T-helper 22 cell (primary cell): ENCODE data around the gene SERPINA1.

Experiments
- DNase-seq: peaks from one replicate; pipeline ENCODE4 v3.0.0-alpha.2; 2020; ENCODE audit warnings: low read depth

The SERPINA1 gene

DNA sequence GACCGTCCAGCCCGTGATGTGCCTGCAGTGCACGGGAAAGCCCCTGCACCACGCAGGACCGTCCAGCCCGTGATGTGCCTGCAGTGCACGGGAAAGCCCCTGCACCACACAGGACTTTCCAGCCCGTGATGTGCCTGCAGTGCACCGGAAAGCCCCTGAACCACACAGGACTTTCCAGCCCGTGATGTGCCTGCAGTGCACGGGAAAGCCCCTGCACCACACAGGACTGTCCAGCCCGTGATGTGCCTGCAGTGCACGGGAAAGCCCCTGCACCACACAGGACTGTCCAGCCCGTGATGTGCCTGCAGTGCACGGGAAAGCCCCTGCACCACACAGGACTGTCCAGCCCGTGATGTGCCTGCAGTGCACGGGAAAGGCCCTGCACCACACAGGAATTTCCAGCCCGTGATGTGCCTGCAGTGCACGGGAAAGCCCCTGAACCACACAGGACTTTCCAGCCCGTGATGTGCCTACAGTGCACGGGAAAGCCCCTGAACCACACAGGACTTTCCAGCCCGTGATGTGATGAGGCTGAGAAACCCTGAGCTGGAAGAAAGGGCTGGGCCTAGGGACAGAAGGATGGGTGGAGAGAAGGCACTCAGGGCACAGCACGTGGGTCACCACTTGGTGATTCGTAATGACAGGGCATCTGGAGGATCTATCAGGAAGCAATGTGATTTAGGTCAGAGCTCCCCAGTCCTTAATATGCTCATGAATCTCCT, 42.2 kb downstream of the SERPINA1 start:
- peak; percentile 7 for DNase-seq

DNA sequence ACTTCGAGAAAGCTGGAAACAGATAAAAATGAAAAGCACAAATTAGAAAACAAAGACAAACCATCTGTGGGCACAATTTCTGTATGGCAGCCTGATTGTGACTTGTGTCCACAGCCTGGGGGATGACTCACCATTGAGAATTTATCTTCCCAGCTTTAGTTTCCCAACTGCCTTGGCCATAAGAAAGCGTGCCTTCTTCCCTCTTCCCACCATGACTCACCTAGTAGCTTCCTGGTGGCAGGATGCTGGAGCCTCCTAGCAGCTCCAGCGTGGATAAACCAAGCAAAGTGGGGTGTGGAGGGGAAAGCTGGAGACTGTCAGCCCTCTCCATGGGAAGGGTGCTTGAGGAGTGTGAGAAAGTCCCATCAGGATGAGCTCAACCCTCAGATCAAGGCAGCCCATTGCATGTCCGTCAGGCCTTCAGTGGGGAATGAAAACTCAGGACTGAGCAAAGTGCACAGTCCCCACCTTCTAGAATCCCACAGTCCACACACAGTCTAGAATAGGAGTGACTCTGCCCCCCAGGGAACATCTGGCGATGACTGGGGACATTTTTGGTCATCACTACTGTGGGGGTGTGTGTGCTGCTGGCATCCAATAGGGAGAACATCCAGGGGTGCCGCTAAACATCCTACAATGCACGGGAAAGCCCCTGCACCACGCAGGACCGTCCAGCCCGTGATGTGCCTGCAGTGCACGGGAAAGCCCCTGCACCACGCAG, 42.9 kb downstream of the SERPINA1 start:
- no peak for DNase-seq

DNA sequence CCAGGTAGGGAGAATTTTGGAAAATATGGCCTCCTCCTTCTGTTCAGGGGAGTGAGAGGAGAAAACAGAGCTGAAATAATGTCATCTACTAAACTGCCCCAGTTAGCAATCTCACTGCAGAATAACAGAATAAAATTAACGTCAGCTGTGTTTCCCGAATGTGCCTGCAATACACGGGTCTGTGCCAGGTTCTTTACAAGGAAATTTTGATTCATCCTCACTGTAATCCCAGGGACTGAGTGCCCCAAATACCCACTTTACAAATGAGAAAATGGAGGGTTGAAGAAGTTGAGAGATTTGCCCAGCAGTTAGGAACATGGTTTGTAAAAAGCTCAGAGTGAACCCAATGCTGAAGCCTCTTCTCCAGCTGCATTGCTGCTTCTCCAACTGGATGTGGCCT, 44.0 kb downstream of the SERPINA1 start:
- DNase-seq, result no peak

DNA sequence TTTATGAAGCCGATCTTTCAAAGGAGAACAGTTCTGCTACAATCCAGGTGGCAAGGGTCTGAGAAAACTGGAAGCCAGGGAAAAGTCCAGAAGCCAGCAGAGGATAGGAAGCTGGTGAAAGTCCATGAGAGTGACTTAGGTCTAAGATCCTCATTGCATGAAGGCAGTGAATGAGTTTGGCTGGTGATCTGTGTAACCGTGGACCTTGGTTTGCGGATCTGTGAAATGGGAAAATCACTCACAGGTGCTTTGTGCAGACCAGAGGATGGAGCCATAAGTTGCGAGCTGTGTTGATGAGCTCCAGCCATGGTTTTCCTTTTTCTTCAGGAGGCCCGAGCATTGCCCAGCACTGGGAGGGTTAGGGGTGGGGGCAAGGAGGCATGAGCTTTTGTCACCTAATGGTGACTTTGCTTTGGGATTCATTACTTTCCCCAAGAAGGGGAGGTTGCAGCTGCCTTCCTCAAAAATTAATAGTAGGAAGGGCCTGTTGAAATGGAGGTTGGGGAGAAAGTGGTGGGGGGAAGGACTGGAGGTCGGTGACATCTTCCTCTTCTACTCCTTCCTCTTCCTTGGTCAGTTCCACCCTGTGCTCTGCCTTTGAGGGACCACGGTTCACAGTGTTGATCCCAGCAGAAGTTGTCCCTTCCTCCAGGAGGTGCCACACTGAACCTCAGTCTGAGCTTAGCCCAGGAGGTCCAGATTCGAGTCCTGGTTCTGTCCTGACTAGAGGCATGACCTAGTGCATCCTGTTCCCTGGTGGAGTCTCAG, 45.0 kb downstream of the SERPINA1 start:
- no peak for DNase-seq

DNA sequence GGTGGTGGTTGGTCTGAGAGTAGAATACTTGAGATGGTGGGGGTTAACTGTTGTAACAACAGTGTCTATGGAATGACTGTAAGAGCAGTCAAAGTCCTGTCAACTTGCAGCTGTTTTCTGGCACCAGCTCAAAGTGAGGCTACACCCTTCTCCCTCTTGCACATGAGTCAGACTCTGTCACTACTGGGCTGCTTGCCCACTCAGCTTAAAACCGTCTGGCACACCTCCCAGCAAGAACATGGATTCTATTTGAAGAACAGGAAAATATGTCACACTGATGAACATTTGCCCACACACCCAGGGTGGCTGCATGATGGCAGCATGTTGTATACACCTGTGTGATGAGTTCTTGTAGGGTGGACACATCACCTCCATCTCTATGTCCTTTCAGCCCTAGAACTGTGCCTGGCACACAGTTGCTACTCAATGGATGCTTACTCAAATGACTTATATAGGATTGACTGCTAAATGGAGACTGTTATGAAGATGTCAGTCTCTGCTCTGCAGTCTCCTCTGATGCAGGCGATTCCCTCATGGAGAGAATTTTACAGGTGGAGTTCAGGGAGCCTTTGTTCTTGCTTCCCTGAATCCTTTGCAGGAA, 46.0 kb downstream of the SERPINA1 start:
- DNase-seq, result no peak

DNA sequence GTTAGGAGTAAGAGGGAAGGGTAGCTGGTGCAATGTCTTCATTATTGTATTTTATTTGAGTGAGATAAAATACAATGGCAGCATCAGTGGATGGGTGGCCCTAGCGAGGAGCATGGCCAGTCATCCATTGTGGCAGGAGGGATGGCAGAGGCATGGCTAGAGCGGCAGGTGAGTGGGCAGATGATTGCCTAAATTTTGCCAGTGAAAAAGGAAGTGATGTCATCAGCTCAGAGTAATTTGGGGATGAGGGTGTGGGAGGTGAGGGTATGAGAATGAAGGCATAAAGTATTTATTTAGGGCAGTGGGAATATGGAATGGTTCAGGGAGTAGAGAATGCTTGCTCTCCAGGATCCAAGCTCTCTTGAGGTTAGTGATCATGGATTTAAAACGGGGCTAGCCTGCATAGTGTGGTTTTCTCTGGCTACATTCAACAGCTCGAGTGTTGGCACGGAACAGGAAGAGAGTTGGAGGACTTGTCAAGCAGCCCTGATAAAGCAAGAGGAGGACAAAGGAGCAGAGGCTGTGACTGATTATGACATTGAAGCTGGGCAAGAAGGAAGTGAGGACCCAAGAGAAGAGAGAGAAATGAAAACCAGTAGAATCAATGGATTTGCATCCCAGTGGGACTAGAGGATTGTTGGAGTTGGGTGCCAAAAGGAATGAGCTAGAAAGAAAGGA, 46.6 kb downstream of the SERPINA1 start:
- DNase-seq, result no peak

DNA sequence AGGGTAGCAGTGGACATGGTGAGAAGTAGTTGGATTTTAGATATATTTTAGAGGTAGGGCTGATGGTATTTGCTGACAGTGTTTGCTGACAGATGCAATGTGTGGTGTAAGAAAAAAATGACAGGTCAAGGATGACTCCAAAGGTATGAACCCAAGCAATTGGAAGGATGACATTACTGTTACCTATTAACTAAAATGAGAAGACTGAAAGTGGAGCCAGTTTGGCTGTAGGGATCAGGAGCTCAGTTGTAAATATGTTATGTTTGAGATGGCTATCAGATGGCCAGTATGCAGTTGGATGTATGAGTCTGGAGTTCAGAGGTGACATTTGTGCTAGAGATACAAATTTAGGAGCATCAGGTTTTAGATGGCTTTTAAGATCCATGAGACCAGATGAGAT, 47.9 kb downstream of the SERPINA1 start:
- DNase-seq, result no peak

DNA sequence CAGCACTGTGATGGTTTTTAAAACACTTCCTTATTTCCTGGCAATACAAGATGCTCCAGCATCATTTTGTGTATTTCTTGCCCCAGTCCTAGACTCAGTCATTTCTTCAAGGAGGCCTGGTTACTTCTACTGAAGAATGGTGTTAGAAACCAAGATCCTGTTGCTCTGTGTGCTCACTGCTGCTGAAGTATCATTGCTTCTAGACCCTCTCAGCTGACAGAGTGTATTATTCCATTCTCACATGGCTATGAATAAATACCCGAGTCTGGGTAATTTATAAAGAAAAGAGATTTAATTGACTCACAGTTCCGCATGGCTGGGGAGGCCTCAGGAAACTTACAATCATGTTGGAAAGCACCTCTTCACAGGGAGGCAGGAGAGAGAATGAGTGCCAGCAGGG, 50.4 kb downstream of the SERPINA1 start:
- no peak for DNase-seq

DNA sequence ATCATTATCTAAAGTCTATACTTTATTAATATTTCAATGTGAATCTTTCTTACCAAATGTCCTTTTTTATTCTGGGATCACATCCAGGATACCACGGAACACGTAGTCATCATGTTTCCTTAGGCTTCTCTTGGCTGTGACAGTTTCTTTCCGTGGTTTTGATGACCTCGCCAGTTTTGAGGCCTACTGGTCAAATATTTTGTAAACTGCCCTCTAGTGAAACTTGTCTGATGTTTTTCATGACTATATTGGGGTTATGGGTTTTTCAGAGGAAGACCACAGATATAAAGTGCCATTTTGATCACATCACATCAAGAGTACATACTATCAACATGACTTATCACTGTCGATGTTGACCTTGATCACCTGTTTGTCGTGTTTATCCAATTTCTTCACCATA, 51.1 kb downstream of the SERPINA1 start:
- no peak for DNase-seq

DNA sequence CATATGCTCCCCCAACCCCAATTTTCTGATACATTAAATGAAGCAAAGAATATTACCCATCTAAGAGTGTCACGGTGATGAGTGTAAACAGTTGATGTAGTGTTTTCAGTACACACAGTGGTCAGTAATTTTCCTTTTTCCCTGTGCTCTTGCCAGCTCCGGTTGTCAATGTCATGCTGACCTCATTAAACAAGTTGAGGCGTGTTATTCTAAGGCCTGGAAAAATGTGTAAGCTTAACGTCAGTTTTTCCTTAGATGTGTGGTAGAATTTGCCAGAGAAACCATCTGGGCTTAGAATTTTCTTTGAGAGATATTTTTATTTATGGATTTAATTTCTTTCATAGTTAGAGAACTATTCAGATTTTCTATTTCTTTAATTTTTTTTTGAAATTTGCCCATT, 53.5 kb downstream of the SERPINA1 start:
- no peak for DNase-seq

DNA sequence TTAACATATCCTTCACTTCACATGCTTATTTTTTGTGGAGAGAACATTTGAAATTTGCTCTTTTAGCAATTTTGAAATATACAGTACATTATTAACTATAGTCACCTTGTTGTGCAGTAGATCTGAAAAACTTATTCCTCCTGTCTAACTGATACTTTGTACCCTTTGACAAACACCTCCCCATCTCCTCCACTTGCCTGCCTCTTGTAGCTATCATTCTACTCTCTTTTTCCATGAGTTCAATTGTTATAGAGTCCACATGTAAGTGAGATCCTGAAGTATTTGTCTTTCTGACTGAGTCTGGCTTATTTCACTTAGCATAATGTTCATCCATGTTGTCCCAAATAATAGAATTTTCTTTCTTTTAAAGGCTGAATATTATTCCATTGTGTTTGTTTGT, 55.8 kb downstream of the SERPINA1 start:
- DNase-seq, result no peak

DNA sequence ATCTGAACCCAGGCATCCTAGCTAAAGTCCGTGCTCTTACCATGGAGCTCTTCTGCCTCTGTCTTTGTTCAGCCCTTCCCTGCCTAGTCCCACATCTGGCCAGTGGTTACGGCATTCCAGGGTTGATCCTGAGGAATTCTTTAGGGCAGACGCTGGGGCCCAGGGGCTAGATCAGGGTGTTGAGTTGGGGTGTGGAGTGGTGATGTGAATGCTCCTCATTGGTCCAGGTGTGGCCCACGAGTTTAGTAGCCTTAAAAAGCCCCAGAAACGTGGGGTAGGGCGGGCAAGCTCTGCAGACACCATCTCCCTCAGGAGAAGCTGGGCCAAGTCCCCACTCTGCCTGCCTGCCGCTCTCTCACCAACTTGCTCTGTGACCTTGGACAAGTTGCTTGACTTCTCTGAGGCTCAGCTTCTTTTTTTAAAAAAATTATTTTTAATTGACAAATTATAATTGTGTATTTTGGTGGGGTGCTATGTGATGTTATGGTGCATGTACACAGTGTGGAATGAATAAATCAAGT, 56.3 kb downstream of the SERPINA1 start:
- DNase-seq, result no peak

DNA sequence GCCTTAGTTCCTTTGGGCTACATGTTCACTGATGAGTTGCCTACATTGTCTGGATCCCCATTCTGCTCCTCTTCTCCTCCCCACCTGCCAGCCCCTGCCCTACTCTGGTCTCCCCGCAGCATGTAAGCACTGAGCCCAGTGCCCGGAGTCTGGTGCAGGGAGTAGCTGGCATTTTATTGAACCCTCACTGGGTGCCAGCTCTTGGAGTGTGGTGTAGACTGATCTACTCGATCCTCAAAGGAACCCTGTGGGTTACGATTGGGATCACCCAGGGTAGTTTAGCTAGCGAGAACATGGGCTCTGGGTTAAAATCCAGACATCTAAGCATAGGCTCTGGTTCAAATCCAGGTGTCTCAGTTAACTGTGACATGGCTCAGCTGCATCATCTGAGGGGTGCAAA, 56.9 kb downstream of the SERPINA1 start:
- DNase-seq, result no peak

DNA sequence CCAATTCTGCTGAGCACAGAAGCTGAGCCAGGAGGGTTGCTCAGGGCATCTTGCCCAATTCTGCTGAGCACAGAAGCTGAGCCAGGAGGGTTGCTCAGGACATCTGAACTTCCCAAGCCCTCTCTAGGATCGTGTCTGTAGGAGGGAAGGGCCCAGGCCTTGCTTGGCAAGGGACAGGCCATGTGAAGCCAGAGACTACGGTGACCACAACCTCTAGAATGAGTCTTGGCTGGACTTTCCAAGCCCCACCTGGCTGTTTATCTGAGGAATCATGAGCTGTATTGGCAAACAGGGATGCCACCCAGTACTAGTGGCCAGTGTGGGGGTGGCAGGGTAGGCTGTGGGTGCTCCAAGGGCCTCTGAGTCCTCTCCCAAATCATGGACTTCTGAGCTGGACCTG, 57.5 kb downstream of the SERPINA1 start:
- no peak for DNase-seq

DNA sequence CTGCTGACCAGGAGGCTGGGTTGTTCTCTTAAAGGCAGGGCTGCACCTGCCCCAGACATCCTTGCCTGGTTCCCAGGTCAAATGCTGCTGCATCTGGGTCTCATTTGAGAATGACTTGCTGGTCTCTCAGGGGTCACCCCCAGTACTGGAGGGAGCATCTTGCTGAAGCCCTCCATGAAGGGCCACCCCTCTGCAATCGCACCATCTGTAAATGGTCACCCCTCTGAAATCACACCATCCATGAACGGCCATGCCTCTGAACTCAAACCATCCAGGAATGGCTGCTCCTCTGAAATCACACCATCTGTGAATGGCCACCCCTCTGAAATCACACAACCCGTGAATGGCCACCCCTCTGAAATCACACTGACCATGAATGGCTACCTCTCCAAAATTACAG, 58.0 kb downstream of the SERPINA1 start:
- DNase-seq, result no peak

DNA sequence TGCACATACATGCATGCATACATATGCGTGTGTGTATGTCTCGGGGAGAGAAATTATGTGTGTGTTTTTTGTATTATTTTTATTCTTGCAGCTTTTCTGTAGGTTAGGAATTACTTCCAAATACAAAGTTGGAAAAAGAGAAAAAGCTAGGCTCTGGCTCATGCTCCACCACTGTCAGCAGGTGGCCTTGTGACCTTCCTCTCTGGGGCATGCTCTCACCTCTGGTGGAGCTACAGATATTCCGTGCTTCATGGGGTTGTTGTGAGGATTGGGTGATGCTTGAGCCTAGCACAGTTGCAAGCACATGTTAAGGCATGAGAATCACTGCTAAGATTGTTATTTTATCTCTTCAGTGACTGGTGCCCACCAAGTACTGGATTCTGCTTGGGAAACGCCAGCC, 58.5 kb downstream of the SERPINA1 start:
- no peak for DNase-seq

DNA sequence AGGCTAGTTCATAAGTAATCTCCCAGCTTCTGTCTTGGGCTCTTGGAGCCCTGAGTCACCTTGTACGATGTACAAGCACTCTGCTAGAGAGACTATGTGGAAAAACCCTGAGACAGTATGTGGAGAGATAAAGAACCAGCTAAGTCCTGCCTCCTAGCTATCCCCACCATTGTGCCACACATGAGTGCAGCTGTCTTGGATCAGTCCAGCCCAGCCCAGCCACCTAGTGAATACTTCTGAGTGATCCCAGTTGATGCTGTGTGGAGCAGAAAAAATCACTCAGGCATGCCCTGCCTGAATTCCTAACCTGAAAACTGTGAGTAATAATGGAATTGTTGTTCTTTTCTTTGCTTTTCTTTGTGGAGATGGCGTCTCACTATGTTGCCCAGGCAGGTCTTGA, 60.2 kb downstream of the SERPINA1 start:
- DNase-seq, result no peak
